Upper lobe of right lung (tissue), 1 donor: Measurements from ENCODE around the gene RNF17. TPM values are rescaled to one million over a fixed set of nuclear protein-coding genes. Genes with fewer than 3 reads are reported as not detected.
"Not testable (repeated sequence)": the region's sequence is repeated elsewhere in the genome, so short reads cannot be mapped to it uniquely, and the experiment has no call there.

Source experiments
- ATAC-seq: fragments of 200-7000 bp; cut with Tn5 transposase; one replicate; pipeline ENCODE4 v1.9.1; 2020; ENCODE audit warnings: mild to moderate bottlenecking, moderate library complexity
- DNase-seq: peaks from one replicate; pipeline ENCODE4 v3.0.0-alpha.2; 2020
- H3K27ac ChIP-seq: fragments of 200-600 bp; one replicate; pipeline ENCODE4 v1.8.0; 2022
- H3K27me3 ChIP-seq: fragments of 200-600 bp; one replicate; pipeline ENCODE4 v1.8.0; 2022; ENCODE audit warnings: mild to moderate bottlenecking
- H3K36me3 ChIP-seq: fragments of 200-600 bp; one replicate; pipeline ENCODE4 v1.8.0; 2022
- H3K4me1 ChIP-seq: fragments of 200-600 bp; one replicate; pipeline ENCODE4 v1.8.0; 2022
- H3K4me3 ChIP-seq: fragments of 200-600 bp; one replicate; pipeline ENCODE4 v1.8.0; 2022; ENCODE audit warnings: mild to moderate bottlenecking
- H3K9me3 ChIP-seq: fragments of 200-600 bp; one replicate; pipeline ENCODE4 v1.8.0; 2022
- intact Hi-C: fragments of 100-400 bp; cut with DNase I; formaldehyde crosslinking; loops from one replicate; pipeline ENCODE4 v1.11.0; 2022
- total RNA-seq: library from RNA; stranded (reverse); fragmentation: NEBNext Ultra II Directional; extraction: Animal tissue kit (Norgen Biotek cat#: 25700); gene quantifications from one replicate; pipeline ENCODE4 v1.2.1, GENCODE V29; 2021
- TF ChIP-seq, protein P1 (sequence below): fragments of 200-600 bp; IDR thresholded peaks from one replicate; pipeline ENCODE4 v1.8.0; 2022; ENCODE audit warnings: antibody characterized with exemption
- donor health status: DM: no; HTN: yes; CAD: no; lungs with severe emphysema.

The RNF17 gene
- total RNA-seq, 1 donor from 2014 or later, result not detected

GRCh38 chr13:24834902-24835510 lies 71.0 kb downstream of the RNF17 start:
- intact Hi-C loops, result no loop called here
- H3K9me3 ChIP-seq, result no peaks in the 10 kb centered on the region
- H3K36me3 ChIP-seq, result no peaks in the 10 kb centered on the region
- no peak overlapping the region for H3K27ac ChIP-seq
- TF ChIP-seq, protein P1, sequence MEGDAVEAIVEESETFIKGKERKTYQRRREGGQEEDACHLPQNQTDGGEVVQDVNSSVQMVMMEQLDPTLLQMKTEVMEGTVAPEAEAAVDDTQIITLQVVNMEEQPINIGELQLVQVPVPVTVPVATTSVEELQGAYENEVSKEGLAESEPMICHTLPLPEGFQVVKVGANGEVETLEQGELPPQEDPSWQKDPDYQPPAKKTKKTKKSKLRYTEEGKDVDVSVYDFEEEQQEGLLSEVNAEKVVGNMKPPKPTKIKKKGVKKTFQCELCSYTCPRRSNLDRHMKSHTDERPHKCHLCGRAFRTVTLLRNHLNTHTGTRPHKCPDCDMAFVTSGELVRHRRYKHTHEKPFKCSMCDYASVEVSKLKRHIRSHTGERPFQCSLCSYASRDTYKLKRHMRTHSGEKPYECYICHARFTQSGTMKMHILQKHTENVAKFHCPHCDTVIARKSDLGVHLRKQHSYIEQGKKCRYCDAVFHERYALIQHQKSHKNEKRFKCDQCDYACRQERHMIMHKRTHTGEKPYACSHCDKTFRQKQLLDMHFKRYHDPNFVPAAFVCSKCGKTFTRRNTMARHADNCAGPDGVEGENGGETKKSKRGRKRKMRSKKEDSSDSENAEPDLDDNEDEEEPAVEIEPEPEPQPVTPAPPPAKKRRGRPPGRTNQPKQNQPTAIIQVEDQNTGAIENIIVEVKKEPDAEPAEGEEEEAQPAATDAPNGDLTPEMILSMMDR, result no peak
- DNase-seq (no peak), ATAC-seq (no peak)
- H3K27me3 ChIP-seq, result peaks cover 8% of the 10 kb centered on the region
- no peak overlapping the region for H3K4me3 ChIP-seq
- H3K4me1 ChIP-seq, result no peaks in the 10 kb centered on the region

GRCh38 chr13:24837528-24837927 lies 73.6 kb downstream of the RNF17 start:
- H3K27ac ChIP-seq, H3K27me3 ChIP-seq, ATAC-seq, H3K9me3 ChIP-seq, H3K4me3 ChIP-seq, DNase-seq, H3K36me3 ChIP-seq, intact Hi-C loops, H3K4me1 ChIP-seq: not testable (repeated sequence)

- ATAC-seq, result peak; percentile 73
Observed at GRCh38 chr13:24842549-24843274, 78.7 kb downstream of the RNF17 start.

DNA sequence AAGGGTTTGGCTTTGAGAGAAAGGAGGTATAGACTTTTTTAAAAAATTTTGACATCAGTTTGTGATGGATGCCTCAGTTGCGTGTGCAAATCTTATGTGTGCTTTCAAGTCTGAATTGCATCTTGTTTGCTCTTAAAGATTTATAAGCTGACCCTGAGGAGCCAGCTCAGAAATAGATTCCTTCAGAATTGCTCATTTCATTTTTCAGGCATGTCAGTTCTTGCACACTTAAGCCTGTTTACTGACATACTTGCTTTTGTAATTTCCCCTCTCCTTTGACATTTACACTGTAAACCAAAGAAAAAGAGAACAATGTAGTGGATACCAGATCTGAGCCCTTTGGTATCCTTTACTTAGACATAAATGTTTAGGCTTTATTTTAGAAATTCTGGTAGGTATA lies 87.6 kb downstream of the RNF17 start:
- TF ChIP-seq, protein P1, result no peak
- no peaks in the 10 kb centered on the region for H3K36me3 ChIP-seq
- no peaks in the 10 kb centered on the region for H3K9me3 ChIP-seq
- ATAC-seq (no peak), DNase-seq (no peak)
- no peaks in the 10 kb centered on the region for H3K27me3 ChIP-seq
- intact Hi-C loops, result no loop called here
- H3K27ac ChIP-seq, result no peak overlapping the region
- H3K4me3 ChIP-seq, result no peak overlapping the region
- no peaks in the 10 kb centered on the region for H3K4me1 ChIP-seq

More at GRCh38 chr13:24842549-24843274, 78.7 kb downstream of the RNF17 start:
- Histone ChIP-seq H3K4me3 (no peak overlapping the region), H3K4me1 (no peaks in the 10 kb centered on the region), H3K27ac (no peak overlapping the region), H3K9me3 (no peaks in the 10 kb centered on the region), H3K27me3 (no peaks in the 10 kb centered on the region), H3K36me3 (no peaks in the 10 kb centered on the region)
- DNase-seq, result no peak
- intact Hi-C loops, result no loop called here
- TF ChIP-seq, protein P1, result no peak

DNA sequence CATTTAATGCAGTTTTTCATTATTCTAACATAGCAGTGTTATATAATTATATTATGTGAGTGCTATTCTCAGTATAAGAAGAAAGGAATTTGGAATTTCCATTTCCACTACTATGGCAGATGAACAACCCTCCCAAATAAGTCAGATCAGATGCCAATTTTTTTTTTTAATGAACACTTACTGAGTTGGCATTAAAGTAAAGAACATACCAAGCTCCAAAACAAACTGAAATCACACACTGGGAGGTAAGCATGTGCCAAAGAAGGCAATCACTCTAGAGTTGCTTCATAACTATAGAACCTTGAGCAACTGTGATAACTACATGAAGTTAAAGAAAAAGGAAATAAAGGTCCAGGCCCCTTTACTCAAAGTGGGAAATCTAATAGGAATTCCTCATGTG lies 90.3 kb downstream of the RNF17 start:
- H3K4me3 ChIP-seq, result no peak overlapping the region
- peak; percentile 36 for ATAC-seq
- intact Hi-C loops, result no loop called here
- H3K27me3 ChIP-seq, result peaks cover 2% of the 10 kb centered on the region
- DNase-seq, result no peak
- H3K27ac ChIP-seq, result no peak overlapping the region
- no peaks in the 10 kb centered on the region for H3K36me3 ChIP-seq
- H3K4me1 ChIP-seq, result no peaks in the 10 kb centered on the region
- TF ChIP-seq, protein P1, result no peak
- H3K9me3 ChIP-seq, result no peaks in the 10 kb centered on the region

DNA sequence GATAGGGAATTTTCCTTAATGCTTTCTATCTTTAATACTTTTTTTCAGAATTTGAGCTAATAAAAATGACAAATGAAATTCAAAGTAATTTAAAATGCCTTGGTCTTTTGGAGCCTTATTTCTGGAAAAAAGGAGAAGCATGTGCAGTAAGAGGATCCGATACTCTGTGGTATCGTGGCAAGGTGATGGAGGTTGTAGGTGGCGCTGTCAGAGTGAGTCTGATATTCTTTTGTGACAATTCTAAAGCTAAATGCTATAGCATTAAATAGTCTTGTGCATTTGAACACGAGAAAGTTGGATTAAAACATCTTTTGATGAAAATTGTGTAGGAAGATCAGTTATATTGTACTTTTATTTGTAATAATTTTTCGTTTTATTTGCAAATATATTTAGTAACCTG lies 95.0 kb downstream of the RNF17 start:
- ATAC-seq, result no peak
- DNase-seq, result no peak
- peaks cover 4% of the 10 kb centered on the region for H3K27me3 ChIP-seq
- no peaks in the 10 kb centered on the region for H3K36me3 ChIP-seq
- intact Hi-C loops, result no loop called here
- TF ChIP-seq, protein P1, result no peak
- H3K9me3 ChIP-seq, result no peaks in the 10 kb centered on the region
- H3K4me3 ChIP-seq, result no peak overlapping the region
- no peak overlapping the region for H3K27ac ChIP-seq
- H3K4me1 ChIP-seq, result no peaks in the 10 kb centered on the region
